ENCODE results near the gene RC3H1. TPM values are rescaled to one million over a fixed set of nuclear protein-coding genes. Genes with fewer than 3 reads are reported as not detected.
"Not testable (repeated sequence)": the region's sequence is repeated elsewhere in the genome, so short reads cannot be mapped to it uniquely, and the experiment has no call there.

The RC3H1 gene
- polyA plus RNA-seq, 4 donors = 10.0 to 15.9 (median 11.6) TPM

- DNase-seq (ENCODE audit: low read depth in 4 of 4, low spot score in 2 of 4) = peak in 3 of 4 donors; percentile 27 to 54 (median 40)
Measured at GRCh38 chr1:174023440-174023839, 1.3 kb upstream of the RC3H1 start.

GRCh38 chr1:174022976-174023277, 770 bp upstream of the RC3H1 start:
- no peak for DNase-seq (ENCODE audit: low read depth in 4 of 4, low spot score in 2 of 4)

GRCh38 chr1:174021591-174022079, 522 bp downstream of the RC3H1 start:
- DNase-seq (ENCODE audit: low read depth in 4 of 4, low spot score in 2 of 4) = peak; percentile 37 to 57 (median 38)

- no peak for DNase-seq (ENCODE audit: low read depth in 4 of 4, low spot score in 2 of 4)
Measured at GRCh38 chr1:174018565-174018964, 3.6 kb downstream of the RC3H1 start.

GRCh38 chr1:174017231-174017970, 4.8 kb downstream of the RC3H1 start:
- no peak for DNase-seq (ENCODE audit: low read depth in 4 of 4, low spot score in 2 of 4)

- no peak for DNase-seq (ENCODE audit: low read depth in 4 of 4, low spot score in 2 of 4)
Measured at GRCh38 chr1:174013864-174014418, 8.2 kb downstream of the RC3H1 start.

- DNase-seq (ENCODE audit: low read depth in 4 of 4, low spot score in 2 of 4) = no peak
Measured at GRCh38 chr1:174008979-174009378, 13.2 kb downstream of the RC3H1 start.

- DNase-seq (ENCODE audit: low read depth in 4 of 4, low spot score in 2 of 4) = no peak
Measured at GRCh38 chr1:174008269-174008668, 13.9 kb downstream of the RC3H1 start.

- DNase-seq (ENCODE audit: low read depth in 4 of 4, low spot score in 2 of 4) = no peak
Measured at GRCh38 chr1:174007851-174008250, 14.3 kb downstream of the RC3H1 start.

- DNase-seq (ENCODE audit: low read depth in 4 of 4, low spot score in 2 of 4) = no peak
Measured at GRCh38 chr1:174005032-174005431, 17.1 kb downstream of the RC3H1 start.

- DNase-seq (ENCODE audit: low read depth in 4 of 4, low spot score in 2 of 4) = no peak
Measured at GRCh38 chr1:174003867-174004266, 18.3 kb downstream of the RC3H1 start.

- no peak for DNase-seq (ENCODE audit: low read depth in 4 of 4, low spot score in 2 of 4)
Measured at GRCh38 chr1:174001573-174001972, 20.6 kb downstream of the RC3H1 start.

- no peak for DNase-seq (ENCODE audit: low read depth in 4 of 4, low spot score in 2 of 4)
Measured at GRCh38 chr1:174000371-174000770, 21.8 kb downstream of the RC3H1 start.

- DNase-seq (ENCODE audit: low read depth in 4 of 4, low spot score in 2 of 4) = no peak
Measured at GRCh38 chr1:173997791-173998190, 24.4 kb downstream of the RC3H1 start.

- no peak for DNase-seq (ENCODE audit: low read depth in 4 of 4, low spot score in 2 of 4)
Measured at GRCh38 chr1:173996995-173997394, 25.2 kb downstream of the RC3H1 start.

- DNase-seq (ENCODE audit: low read depth in 4 of 4, low spot score in 2 of 4) = no peak
Measured at GRCh38 chr1:173995475-173995874, 26.7 kb downstream of the RC3H1 start.

GRCh38 chr1:173993948-173994347, 28.2 kb downstream of the RC3H1 start:
- DNase-seq (ENCODE audit: low read depth in 4 of 4, low spot score in 2 of 4) = not testable (repeated sequence)

GRCh38 chr1:173988068-173988467, 34.1 kb downstream of the RC3H1 start:
- DNase-seq (ENCODE audit: low read depth in 4 of 4, low spot score in 2 of 4) = no peak

- DNase-seq (ENCODE audit: low read depth in 4 of 4, low spot score in 2 of 4) = no peak
Measured at GRCh38 chr1:173986951-173987350, 35.2 kb downstream of the RC3H1 start.

GRCh38 chr1:173970252-173970651, 51.9 kb downstream of the RC3H1 start:
- DNase-seq (ENCODE audit: low read depth in 4 of 4, low spot score in 2 of 4) = no peak

- not testable (repeated sequence) for DNase-seq (ENCODE audit: low read depth in 4 of 4, low spot score in 2 of 4)
Measured at GRCh38 chr1:173965896-173966295, 56.3 kb downstream of the RC3H1 start.

- DNase-seq (ENCODE audit: low read depth in 4 of 4, low spot score in 2 of 4) = no peak
Measured at GRCh38 chr1:173963477-173963876, 58.7 kb downstream of the RC3H1 start.
